DMS 273 (cell line): Measurements from ENCODE around the gene SUB1.

Experiments used
- DNase-seq: peaks from one replicate; lab custom pipeline; 2025; ENCODE audit not compliant: unreplicated experiment; lab: John Stamatoyannopoulos, UW

Gene SUB1

DNA sequence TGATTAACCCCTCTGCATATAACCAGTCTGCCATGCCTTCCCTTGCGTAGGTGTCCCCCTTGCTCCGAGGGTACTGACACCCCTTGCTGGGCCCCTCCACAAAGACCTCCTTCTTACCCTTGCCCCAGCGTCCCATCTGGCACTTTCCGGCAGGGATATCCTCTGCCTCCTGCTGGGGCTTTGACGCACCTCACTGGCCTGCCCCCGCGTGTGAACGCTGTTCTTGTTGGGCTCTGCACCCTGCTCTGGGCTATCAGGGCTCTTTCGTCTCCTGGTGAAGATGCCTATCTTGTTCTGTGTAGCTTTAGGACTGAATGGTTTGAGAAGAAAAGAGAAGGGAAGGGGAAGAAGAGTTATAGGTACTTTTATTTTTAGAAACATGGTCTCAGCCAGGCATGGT is 53.0 kb downstream of the SUB1 start:
- DNase-seq: no peak

GRCh38 chr5:32639943-32640342 is 54.6 kb downstream of the SUB1 start:
- DNase-seq: no peak

- no peak for DNase-seq
Observed at GRCh38 chr5:32642276-32643002, 57.1 kb downstream of the SUB1 start.

DNA sequence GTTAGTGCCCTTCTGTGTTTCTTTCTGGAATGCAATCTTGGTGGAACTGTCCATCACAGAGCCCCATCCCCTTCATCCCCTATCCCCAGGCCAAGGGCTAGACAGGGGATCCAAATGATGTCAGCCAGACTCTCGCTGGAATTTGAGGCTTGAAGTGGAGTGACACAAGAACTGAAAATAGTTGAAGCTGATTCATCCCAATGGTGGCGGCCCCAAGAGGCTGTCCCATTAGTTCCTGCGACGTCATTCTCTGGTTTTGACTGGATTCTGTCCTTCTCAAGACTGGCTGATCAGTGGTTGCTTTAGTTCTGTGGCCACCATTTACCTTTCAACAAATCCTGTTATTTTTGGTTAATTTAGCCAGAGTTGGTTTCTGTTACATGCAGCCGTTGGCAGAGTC is 59.9 kb downstream of the SUB1 start:
- DNase-seq: no peak

DNA sequence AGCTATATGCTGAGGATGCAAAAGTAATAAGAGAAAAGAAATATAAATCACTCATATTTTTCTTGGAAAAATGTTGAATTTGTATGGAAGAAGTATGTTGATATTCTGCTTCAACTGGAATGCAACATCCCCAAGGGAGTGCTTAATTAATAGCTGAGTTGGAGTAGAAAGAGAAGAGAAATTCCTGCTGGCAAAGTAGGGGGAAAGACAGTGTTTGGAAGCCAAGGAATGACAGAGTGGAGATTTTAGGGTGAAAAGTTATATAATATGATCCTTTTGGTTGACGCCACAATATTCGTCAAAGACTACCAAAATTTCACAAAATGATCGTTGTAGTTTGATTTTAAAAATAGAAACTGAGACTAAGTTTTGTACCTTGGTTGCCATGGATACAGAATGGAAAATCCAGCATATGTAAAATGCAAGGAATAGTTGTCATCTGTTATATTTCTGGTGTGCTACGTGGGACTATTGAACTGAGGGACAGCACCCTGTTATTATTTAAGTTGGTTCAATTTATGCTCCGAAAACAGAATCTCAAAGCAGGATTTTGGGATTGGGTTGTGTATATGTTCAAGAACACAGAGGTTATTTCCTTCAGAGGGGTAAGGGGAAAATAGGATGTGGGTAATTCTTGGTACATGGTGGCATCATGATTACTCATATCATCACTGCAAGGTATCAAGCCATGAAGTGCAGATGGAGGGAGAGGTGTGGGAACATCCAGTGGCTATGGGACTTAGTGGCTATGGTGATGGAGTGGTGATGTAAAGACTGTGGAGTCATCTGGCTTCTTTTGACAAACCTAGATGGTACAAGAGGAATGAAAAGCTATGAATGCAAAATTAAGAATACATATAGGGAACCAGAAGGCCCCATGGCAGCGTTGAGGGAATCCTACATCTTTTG is 61.0 kb downstream of the SUB1 start:
- DNase-seq: no peak

GRCh38 chr5:32651088-32651487 is 65.7 kb downstream of the SUB1 start:
- DNase-seq: no peak

DNA sequence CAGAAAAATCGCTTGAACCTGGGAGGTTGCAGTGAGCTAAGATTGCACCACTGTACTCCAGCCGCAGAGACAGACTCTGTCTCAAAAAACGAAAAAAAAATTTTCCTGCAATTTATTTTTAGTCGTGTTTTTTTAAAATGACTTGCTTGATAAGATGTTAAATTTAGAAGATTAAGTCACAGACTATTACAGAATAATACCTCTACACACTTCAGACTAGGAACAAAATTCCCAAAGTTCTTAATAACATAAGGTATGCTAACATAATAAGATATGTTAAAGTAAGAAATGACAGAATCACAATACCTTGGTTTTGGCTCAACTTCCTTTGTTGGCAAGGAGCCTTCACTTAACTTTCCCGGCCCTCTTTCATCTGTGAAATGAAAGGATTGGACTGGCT is 66.3 kb downstream of the SUB1 start:
- DNase-seq: no peak
